Endothelial cell of umbilical vein (primary cell): ENCODE results near the gene KRTAP17-1.
A peak's percentile ranks its signal among the peaks of the same experiment; 100 is the strongest.

Experiments
- EZH2 ChIP-seq: IDR thresholded peaks from 2 replicates; pipeline ENCODE4 v1.6.1; 2012; ENCODE audit warnings: borderline replicate concordance, low read depth, mild to moderate bottlenecking, moderate library complexity, low read length, inconsistent platforms; ENCODE audit not compliant: severe bottlenecking
- FOS ChIP-seq: IDR thresholded peaks from 2 replicates; pipeline ENCODE4 v1.6.1; 2011; ENCODE audit warnings: mild to moderate bottlenecking, low read length, moderate library complexity, borderline replicate concordance; ENCODE audit not compliant: insufficient read depth
- JUN ChIP-seq: IDR thresholded peaks from 2 replicates; pipeline ENCODE4 v1.6.1; 2011; ENCODE audit warnings: borderline replicate concordance, low read depth; ENCODE audit not compliant: insufficient read length, insufficient read depth
- MYC ChIP-seq: IDR thresholded peaks from one replicate; pipeline ENCODE4 v1.6.1; 2011; ENCODE audit warnings: mild to moderate bottlenecking, low read depth, low read length
- POLR2A ChIP-seq: IDR thresholded peaks from 2 replicates; pipeline ENCODE4 v1.6.1; 2012; ENCODE audit warnings: low read depth, mild to moderate bottlenecking, control low read depth, low read length
- POLR2AphosphoS5 ChIP-seq: IDR thresholded peaks from 2 replicates; pipeline ENCODE4 v1.6.1; 2012; ENCODE audit warnings: low read depth, mild to moderate bottlenecking, control low read depth, low read length, moderate library complexity; ENCODE audit not compliant: insufficient read depth
- TF ChIP-seq, protein P1 (sequence below), 2 donors: IDR thresholded peaks; 1 replicate in 1 of 2; 2 replicates in 1 of 2; pipeline ENCODE4 v1.5.1; 2011; ENCODE audit warnings: low read length in 2 of 2, mild to moderate bottlenecking in 2 of 2, moderate library complexity in 2 of 2, control low read depth in 1 of 2, inconsistent platforms in 1 of 2, low read depth in 1 of 2; ENCODE audit not compliant: insufficient read depth in 1 of 2; ENCODE audit errors: extremely low read depth in 1 of 2
- TF ChIP-seq, protein P2 (sequence below): IDR thresholded peaks from 2 replicates; pipeline ENCODE4 v1.6.1; 2011; ENCODE audit not compliant: insufficient read depth, insufficient read length

DNA sequence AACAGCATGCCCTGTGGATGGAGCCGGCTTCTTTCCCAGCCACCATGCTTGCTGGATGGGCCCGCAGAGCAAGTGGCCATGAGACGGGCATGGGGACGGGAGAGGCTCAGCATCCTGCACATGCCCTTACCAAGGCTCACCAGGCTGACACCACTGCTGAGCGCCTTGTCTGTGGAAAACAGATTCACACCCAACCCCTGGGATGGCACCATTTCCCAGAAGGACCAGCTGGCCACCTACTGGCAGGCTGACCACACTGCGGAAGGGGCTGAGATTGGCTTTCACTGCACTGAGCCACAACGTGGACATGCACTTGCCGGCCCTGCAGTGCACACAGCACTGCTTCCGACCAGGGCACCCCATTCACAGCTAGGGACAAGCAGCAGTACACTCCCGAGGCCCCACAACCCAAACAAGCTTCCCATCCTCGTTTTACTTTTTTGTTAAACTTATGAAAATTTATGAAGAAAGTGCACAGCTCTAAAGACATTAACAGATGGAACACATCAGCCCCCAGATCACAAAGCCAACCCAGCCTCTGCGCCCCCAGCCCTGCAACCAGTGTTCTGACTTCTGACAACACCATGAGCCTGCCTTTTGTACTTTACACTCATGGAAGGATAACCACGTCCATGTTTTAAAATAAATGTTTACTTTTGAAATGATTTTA lies 13.9 kb upstream of the KRTAP17-1 start:
- TF ChIP-seq POLR2AphosphoS5 (no peak), EZH2 (no peak), POLR2A (no peak), JUN (no peak), MYC (no peak), FOS (no peak)
- TF ChIP-seq, protein P1, sequence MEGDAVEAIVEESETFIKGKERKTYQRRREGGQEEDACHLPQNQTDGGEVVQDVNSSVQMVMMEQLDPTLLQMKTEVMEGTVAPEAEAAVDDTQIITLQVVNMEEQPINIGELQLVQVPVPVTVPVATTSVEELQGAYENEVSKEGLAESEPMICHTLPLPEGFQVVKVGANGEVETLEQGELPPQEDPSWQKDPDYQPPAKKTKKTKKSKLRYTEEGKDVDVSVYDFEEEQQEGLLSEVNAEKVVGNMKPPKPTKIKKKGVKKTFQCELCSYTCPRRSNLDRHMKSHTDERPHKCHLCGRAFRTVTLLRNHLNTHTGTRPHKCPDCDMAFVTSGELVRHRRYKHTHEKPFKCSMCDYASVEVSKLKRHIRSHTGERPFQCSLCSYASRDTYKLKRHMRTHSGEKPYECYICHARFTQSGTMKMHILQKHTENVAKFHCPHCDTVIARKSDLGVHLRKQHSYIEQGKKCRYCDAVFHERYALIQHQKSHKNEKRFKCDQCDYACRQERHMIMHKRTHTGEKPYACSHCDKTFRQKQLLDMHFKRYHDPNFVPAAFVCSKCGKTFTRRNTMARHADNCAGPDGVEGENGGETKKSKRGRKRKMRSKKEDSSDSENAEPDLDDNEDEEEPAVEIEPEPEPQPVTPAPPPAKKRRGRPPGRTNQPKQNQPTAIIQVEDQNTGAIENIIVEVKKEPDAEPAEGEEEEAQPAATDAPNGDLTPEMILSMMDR (IDR thresholded peaks at IDR 0.05; ENCODE audit: extremely low read depth in 1 of 2, insufficient read depth in 1 of 2, low read depth in 1 of 2, low read length in 2 of 2) = peak; percentile 77 to 87
- TF ChIP-seq, protein P2, sequence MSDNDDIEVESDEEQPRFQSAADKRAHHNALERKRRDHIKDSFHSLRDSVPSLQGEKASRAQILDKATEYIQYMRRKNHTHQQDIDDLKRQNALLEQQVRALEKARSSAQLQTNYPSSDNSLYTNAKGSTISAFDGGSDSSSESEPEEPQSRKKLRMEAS = no peak
